ENCODE results near the gene PRRT4.
A peak's percentile ranks its signal among the peaks of the same experiment; 100 is the strongest.

PRRT4 gene

GRCh38 chr7:128403676-128404075 lies 42.2 kb upstream of the PRRT4 start:
- Histone ChIP-seq H3K36me3 (peaks cover 48% of the 10 kb centered on the region), H3K9me3 (no peaks in the 10 kb centered on the region), H3K4me1 (peaks cover 12% of the 10 kb centered on the region), H3K4me3 (ENCODE audit: low read depth, low read length) (peak overlapping the region; percentile 93), H3K27me3 (no peaks in the 10 kb centered on the region)
- no peak for DNase-seq
- TF ChIP-seq CTCF (IDR thresholded peaks at IDR 0.05; ENCODE audit: low read depth, low read length) = no peak

GRCh38 chr7:128402356-128402755 lies 40.9 kb upstream of the PRRT4 start:
- TF ChIP-seq CTCF (IDR thresholded peaks at IDR 0.05; ENCODE audit: low read depth, low read length) = no peak
- Histone ChIP-seq H3K27me3 (no peaks in the 10 kb centered on the region), H3K4me1 (peaks cover 7% of the 10 kb centered on the region; the same call in 1 of the 2 replicates), H3K4me3 (ENCODE audit: low read depth, low read length) (no peak overlapping the region), H3K9me3 (no peaks in the 10 kb centered on the region), H3K36me3 (peaks cover 61% of the 10 kb centered on the region)
- DNase-seq = no peak

GRCh38 chr7:128400566-128400965 lies 39.1 kb upstream of the PRRT4 start:
- Histone ChIP-seq H3K9me3 (no peaks in the 10 kb centered on the region), H3K4me3 (ENCODE audit: low read depth, low read length) (no peak overlapping the region), H3K27me3 (no peaks in the 10 kb centered on the region), H3K4me1 (peaks cover 7% of the 10 kb centered on the region; the same call in 1 of the 2 replicates), H3K36me3 (peaks cover 79% of the 10 kb centered on the region)
- no peak for TF ChIP-seq CTCF (IDR thresholded peaks at IDR 0.05; ENCODE audit: low read depth, low read length)
- no peak for DNase-seq

- Histone ChIP-seq H3K27me3 (no peaks in the 10 kb centered on the region), H3K4me1 (peaks cover 7% of the 10 kb centered on the region; the same call in 1 of the 2 replicates), H3K9me3 (no peaks in the 10 kb centered on the region), H3K36me3 (peaks cover 85% of the 10 kb centered on the region), H3K4me3 (ENCODE audit: low read depth, low read length) (no peak overlapping the region)
- no peak for TF ChIP-seq CTCF (IDR thresholded peaks at IDR 0.05; ENCODE audit: low read depth, low read length)
- DNase-seq = no peak
These were observed 38.5 kb upstream of the PRRT4 start for GRCh38 chr7:128399991-128400390.

GRCh38 chr7:128398841-128399135 lies 37.3 kb upstream of the PRRT4 start:
- Histone ChIP-seq H3K4me3 (ENCODE audit: low read depth, low read length) (no peak overlapping the region), H3K27me3 (no peaks in the 10 kb centered on the region), H3K9me3 (no peaks in the 10 kb centered on the region), H3K36me3 (peaks cover 92% of the 10 kb centered on the region), H3K4me1 (peaks cover 2% of the 10 kb centered on the region; the same call in 1 of the 2 replicates)
- DNase-seq = no peak
- TF ChIP-seq CTCF (IDR thresholded peaks at IDR 0.05; ENCODE audit: low read depth, low read length) = no peak

- peak; percentile 98 for TF ChIP-seq CTCF (IDR thresholded peaks at IDR 0.05; ENCODE audit: low read depth, low read length)
- no peaks in the 10 kb centered on the region for H3K27me3 ChIP-seq
- H3K4me3 ChIP-seq (ENCODE audit: low read depth, low read length) = no peak overlapping the region
- peak; percentile 76 for DNase-seq
- H3K9me3 ChIP-seq = no peaks in the 10 kb centered on the region
- H3K4me1 ChIP-seq = no peaks in the 10 kb centered on the region
- H3K36me3 ChIP-seq = peaks cover 89% of the 10 kb centered on the region
These were observed 36.7 kb upstream of the PRRT4 start for GRCh38 chr7:128398016-128398840.

All from BE2C (cell line).